GM23248 (cell line): ENCODE results near the gene CAPNS2. TPM values are rescaled to one million over a fixed set of nuclear protein-coding genes. Genes with fewer than 3 reads are reported as not detected.

Experiments used
- DNase-seq: peaks from one replicate; pipeline ENCODE4 v3.0.0-alpha.2; 2015
- H2AFZ ChIP-seq: fragments of 200-600 bp; sonication (generic); 2 replicates; pipeline ENCODE4 v1.6.1; 2016; ENCODE audit warnings: antibody characterized with exemption
- H3F3A ChIP-seq: fragments of 200-600 bp; sonication (generic); 2 replicates; pipeline ENCODE4 v1.6.1; 2016; ENCODE audit warnings: mild to moderate bottlenecking, antibody characterized with exemption, mixed run types; ENCODE audit not compliant: insufficient read depth
- H3K27ac ChIP-seq: fragments of 200-600 bp; sonication (generic); 2 replicates; pipeline ENCODE4 v1.5.1; 2016; ENCODE audit warnings: mild to moderate bottlenecking
- H3K27me3 ChIP-seq: fragments of 200-600 bp; sonication (generic); replicated peaks from 2 replicates; pipeline ENCODE4 v1.6.1; 2016; ENCODE audit warnings: mild to moderate bottlenecking; ENCODE audit not compliant: insufficient read depth
- H3K36me3 ChIP-seq: fragments of 200-600 bp; sonication (generic); 2 replicates; pipeline ENCODE4 v1.6.1; 2016; ENCODE audit warnings: low read depth, mild to moderate bottlenecking
- H3K4me1 ChIP-seq: fragments of 200-600 bp; sonication (generic); 2 replicates; pipeline ENCODE4 v1.6.1; 2016; ENCODE audit warnings: mild to moderate bottlenecking; ENCODE audit not compliant: insufficient read depth
- H3K4me2 ChIP-seq: fragments of 200-600 bp; sonication (generic); one replicate; pipeline ENCODE4 v1.6.1; 2016; ENCODE audit warnings: mild to moderate bottlenecking; ENCODE audit not compliant: unreplicated experiment
- H3K4me3 ChIP-seq: fragments of 200-600 bp; sonication (generic); 2 replicates; pipeline ENCODE4 v1.5.1; 2016; ENCODE audit warnings: mild to moderate bottlenecking
- H3K79me2 ChIP-seq: fragments of 200-600 bp; sonication (generic); 2 replicates; pipeline ENCODE4 v1.6.1; 2016; ENCODE audit warnings: mild to moderate bottlenecking; ENCODE audit not compliant: insufficient read depth
- H3K9ac ChIP-seq: fragments of 200-600 bp; sonication (generic); 2 replicates; pipeline ENCODE4 v1.6.1; 2016; ENCODE audit warnings: mild to moderate bottlenecking
- H3K9me2 ChIP-seq: fragments of 200-600 bp; sonication (generic); 2 replicates; pipeline ENCODE4 v1.6.1; 2016; ENCODE audit warnings: mixed run types, mild to moderate bottlenecking, moderate library complexity; ENCODE audit not compliant: insufficient read depth
- H3K9me3 ChIP-seq: fragments of 200-600 bp; sonication (generic); one replicate; pipeline ENCODE4 v1.6.1; 2017; ENCODE audit warnings: low read depth
- H4K20me1 ChIP-seq: fragments of 200-600 bp; sonication (generic); 2 replicates; pipeline ENCODE4 v1.6.0; 2016; ENCODE audit not compliant: insufficient read depth
- EZH2 ChIP-seq: fragments of 200-600 bp; sonication (generic); IDR thresholded peaks from 2 replicates; pipeline ENCODE4 v1.6.1; 2018; ENCODE audit warnings: antibody characterized with exemption, mild to moderate bottlenecking; ENCODE audit not compliant: insufficient read depth, poor library complexity, severe bottlenecking
- EZH2phosphoT487 ChIP-seq: fragments of 200-600 bp; sonication (generic); IDR thresholded peaks from 2 replicates; pipeline ENCODE4 v1.6.1; 2018; ENCODE audit warnings: antibody characterized with exemption, moderate library complexity, mild to moderate bottlenecking, low read depth; ENCODE audit not compliant: insufficient read depth
- WGBS, 2 experiments: methylation state at CpG; one replicate each; pipeline ENCODE4 v1.1.6; 2015 to 2017; ENCODE audit warnings: low lambda C conversion rate in 2 of 2, low coverage in 1 of 2; ENCODE audit errors: missing lambda C conversion rate in 2 of 2; 5-methylcytosine and 5-hydroxymethylcytosine counted together
- in situ Hi-C: fragments of 300-500 bp; cut with MboI; formaldehyde crosslinking; loops from 2 replicates; pipeline ENCODE4 v1.15.0; 2020
- polyA plus RNA-seq: library from polyadenylated mRNA; unstranded; fragments of >200 nt; fragmentation: Nextera tagmentation; extraction: Ambion mirVana; gene quantifications from 2 replicates; pipeline ENCODE4 v1.2.1, GENCODE V29; 2016
- total RNA-seq: library from RNA; depleted of rRNA; stranded (reverse); fragments of >200 nt; shearing (Covaris generic); gene quantifications from 2 replicates; pipeline ENCODE4 v1.2.3, GENCODE V29; 2014

Gene CAPNS2
- total and polyA plus RNA-seq, 2 experiments from 2014 or later, result not detected

DNA sequence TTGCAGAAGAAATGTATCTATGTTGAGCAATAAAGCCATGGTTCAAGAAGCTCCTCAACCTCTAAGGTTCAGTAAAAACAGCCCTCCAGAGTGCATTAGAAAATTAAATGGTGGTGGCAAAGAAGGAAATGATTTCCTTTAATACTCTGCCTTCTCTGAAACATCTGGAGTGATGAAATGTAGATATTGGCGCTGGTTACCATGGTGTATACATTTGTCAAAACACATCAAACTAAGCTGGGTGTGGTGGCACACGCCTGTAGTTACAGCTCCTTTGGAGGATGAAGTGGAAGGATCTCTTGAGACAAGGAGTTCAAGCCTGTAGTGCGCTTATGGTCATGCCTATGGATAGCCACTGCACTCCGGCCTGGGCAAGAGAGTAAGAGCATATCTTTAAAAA, 6.0 kb downstream of the CAPNS2 start:
- H3K4me1 ChIP-seq, result peaks cover 23% of the 10 kb centered on the region
- H3K36me3 ChIP-seq, result peaks cover 4% of the 10 kb centered on the region; the same call in 1 of the 2 replicates
- H3K27me3 ChIP-seq, result no peaks in the 10 kb centered on the region
- no peak overlapping the region for H3K9ac ChIP-seq
- no peaks in the 10 kb centered on the region for H3K9me2 ChIP-seq
- no peak overlapping the region for H2AFZ ChIP-seq
- H3K27ac ChIP-seq, result no peak overlapping the region
- H3F3A ChIP-seq, result no peaks in the 10 kb centered on the region
- H4K20me1 ChIP-seq, result no peaks in the 10 kb centered on the region
- in situ Hi-C loops, result no loop called here
- no peak for DNase-seq
- no peak overlapping the region for H3K4me3 ChIP-seq
- 70 to 81% methylated on average over 4 of the region's 4 CpGs for WGBS, 2 experiments
- no peak for TF ChIP-seq EZH2
- TF ChIP-seq EZH2phosphoT487, result no peak
- H3K4me2 ChIP-seq, result no peak overlapping the region
- H3K79me2 ChIP-seq, result no peaks in the 10 kb centered on the region
- no peaks in the 10 kb centered on the region for H3K9me3 ChIP-seq

DNA sequence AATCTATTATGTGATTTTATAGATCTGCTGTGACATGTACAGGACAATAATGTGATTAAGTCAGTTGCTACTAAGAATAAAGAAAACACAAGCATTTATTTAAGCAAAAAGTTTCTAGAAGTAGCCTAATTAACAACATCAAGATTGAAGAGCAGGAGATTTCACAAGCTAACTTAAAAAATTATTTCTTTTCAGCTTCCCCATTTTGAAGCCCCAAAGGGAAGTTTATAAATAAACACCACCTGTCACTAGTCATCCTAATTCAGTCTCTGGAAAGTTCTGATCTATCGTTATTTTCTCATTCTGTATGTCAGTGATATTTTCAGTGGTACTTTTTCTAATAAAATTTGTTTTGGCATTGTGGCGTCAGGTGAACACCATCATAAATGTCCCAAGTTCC, 8.3 kb downstream of the CAPNS2 start:
- no peak for DNase-seq
- in situ Hi-C loops, result no loop called here
- no peaks in the 10 kb centered on the region for H3K27me3 ChIP-seq
- H3K4me1 ChIP-seq, result no peaks in the 10 kb centered on the region
- no peak overlapping the region for H3K4me2 ChIP-seq
- no peaks in the 10 kb centered on the region for H4K20me1 ChIP-seq
- no peaks in the 10 kb centered on the region for H3K9me3 ChIP-seq
- peaks cover 19% of the 10 kb centered on the region for H3K36me3 ChIP-seq
- 66 to 69% methylated on average over 2 of the region's 2 CpGs for WGBS, 2 experiments
- no peak overlapping the region for H3K27ac ChIP-seq
- H3K9ac ChIP-seq, result no peak overlapping the region
- H2AFZ ChIP-seq, result no peak overlapping the region
- H3K79me2 ChIP-seq, result no peaks in the 10 kb centered on the region
- H3K4me3 ChIP-seq, result no peak overlapping the region
- H3K9me2 ChIP-seq, result no peaks in the 10 kb centered on the region
- H3F3A ChIP-seq, result no peaks in the 10 kb centered on the region
- TF ChIP-seq EZH2, result no peak
- no peak for TF ChIP-seq EZH2phosphoT487

DNA sequence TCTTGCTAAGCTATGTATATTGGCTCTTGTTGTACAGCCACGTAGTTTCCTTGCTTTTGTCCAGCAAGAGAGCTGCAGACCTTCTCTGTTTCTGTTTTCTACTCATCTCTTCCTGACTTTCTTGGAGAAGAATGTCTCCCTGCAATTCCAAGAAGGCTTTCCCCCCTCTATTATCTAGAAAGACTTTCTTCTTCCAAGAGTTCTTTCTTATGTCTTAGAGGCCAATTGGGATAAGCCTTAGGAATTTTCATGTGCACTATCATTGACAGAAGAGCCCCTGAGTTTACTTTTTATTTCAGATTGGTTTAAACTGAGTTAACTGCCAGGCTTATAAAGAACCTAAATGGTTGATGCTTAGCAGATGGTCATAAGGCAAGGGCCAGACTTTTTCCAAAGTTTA, 9.0 kb downstream of the CAPNS2 start:
- H3K79me2 ChIP-seq, result no peaks in the 10 kb centered on the region
- no peaks in the 10 kb centered on the region for H4K20me1 ChIP-seq
- in situ Hi-C loops, result no loop called here
- WGBS, 2 experiments, result 30 to 44% methylated on average over 1 of the region's 1 CpG
- no peak overlapping the region for H3K4me3 ChIP-seq
- H3K27me3 ChIP-seq, result no peaks in the 10 kb centered on the region
- no peaks in the 10 kb centered on the region for H3K9me2 ChIP-seq
- TF ChIP-seq EZH2 (no peak), EZH2phosphoT487 (no peak)
- no peaks in the 10 kb centered on the region for H3K4me1 ChIP-seq
- H3K9ac ChIP-seq, result no peak overlapping the region
- no peak overlapping the region for H3K27ac ChIP-seq
- no peak overlapping the region for H3K4me2 ChIP-seq
- H3K9me3 ChIP-seq, result no peaks in the 10 kb centered on the region
- H3F3A ChIP-seq, result no peaks in the 10 kb centered on the region
- no peak overlapping the region for H2AFZ ChIP-seq
- peaks cover 25% of the 10 kb centered on the region for H3K36me3 ChIP-seq
- DNase-seq, result no peak

DNA sequence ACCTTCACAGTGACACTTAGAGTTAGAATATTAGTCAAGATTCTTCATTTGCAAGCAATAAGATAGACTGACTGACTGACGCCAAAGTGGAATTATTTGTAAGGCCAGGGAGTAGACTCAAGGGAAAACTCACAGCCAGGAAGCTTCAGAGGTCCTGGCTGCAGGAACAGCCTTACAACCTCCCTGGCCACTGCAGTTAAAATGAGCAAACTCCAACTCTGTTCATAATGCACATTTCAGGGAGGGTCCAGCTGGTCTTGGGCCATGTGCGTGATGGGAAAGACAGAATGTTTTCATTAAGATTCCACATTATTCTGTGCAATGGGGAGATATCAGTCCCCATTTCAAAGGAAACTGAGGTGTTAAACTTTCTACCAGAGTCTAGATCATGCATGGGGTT, 9.9 kb downstream of the CAPNS2 start:
- Histone ChIP-seq H4K20me1 (no peaks in the 10 kb centered on the region), H3K27me3 (no peaks in the 10 kb centered on the region), H3K79me2 (no peaks in the 10 kb centered on the region), H2AFZ (no peak overlapping the region), H3K4me1 (no peaks in the 10 kb centered on the region), H3K4me3 (no peak overlapping the region), H3K9ac (no peak overlapping the region), H3K27ac (no peak overlapping the region), H3K36me3 (peaks cover 27% of the 10 kb centered on the region), H3K4me2 (no peak overlapping the region), H3F3A (no peaks in the 10 kb centered on the region), H3K9me3 (no peaks in the 10 kb centered on the region), H3K9me2 (no peaks in the 10 kb centered on the region)
- no peak for TF ChIP-seq EZH2
- TF ChIP-seq EZH2phosphoT487, result no peak
- DNase-seq, result no peak
- 58 to 63% methylated on average over 2 of the region's 2 CpGs for WGBS, 2 experiments
- in situ Hi-C loops, result no loop called here

DNA sequence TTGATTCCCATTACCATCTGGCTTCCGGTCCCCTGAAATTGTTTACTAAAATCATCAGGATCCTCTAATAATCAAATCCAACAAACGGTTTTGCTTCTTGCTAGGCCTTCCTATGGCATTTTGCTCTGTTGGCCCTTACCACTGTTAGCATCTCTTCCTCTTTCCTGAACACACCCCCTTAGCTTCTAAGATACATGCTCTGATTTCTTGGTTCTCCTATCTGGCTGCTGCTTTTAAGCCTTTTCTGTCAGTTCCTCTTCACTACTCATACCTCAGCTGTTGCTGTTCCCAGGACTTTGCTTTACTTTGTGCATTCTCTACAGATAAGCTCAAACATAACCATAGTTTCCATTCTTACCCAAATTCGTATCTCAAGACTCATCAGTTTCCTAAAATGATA, 11.4 kb downstream of the CAPNS2 start:
- in situ Hi-C loops, result no loop called here
- Histone ChIP-seq H3K4me3 (no peak overlapping the region), H4K20me1 (no peaks in the 10 kb centered on the region), H3K36me3 (peaks cover 39% of the 10 kb centered on the region), H3F3A (no peaks in the 10 kb centered on the region), H3K27me3 (no peaks in the 10 kb centered on the region), H3K9me2 (no peaks in the 10 kb centered on the region; the same call in 1 of the 2 replicates), H3K9me3 (no peaks in the 10 kb centered on the region), H3K27ac (no peak overlapping the region), H3K79me2 (no peaks in the 10 kb centered on the region), H3K4me2 (no peak overlapping the region), H3K9ac (no peak overlapping the region), H3K4me1 (no peaks in the 10 kb centered on the region), H2AFZ (no peak overlapping the region)
- no peak for DNase-seq
- WGBS, 2 experiments, result 57 to 62% methylated on average over 3 of the region's 3 CpGs
- no peak for TF ChIP-seq EZH2
- no peak for TF ChIP-seq EZH2phosphoT487
